GM12874 (cell line): ENCODE measurements around the gene USP38.

Experiments
- CTCF ChIP-seq: IDR thresholded peaks from 2 replicates; pipeline ENCODE4 v1.5.1; 2011; ENCODE audit warnings: low read depth, mild to moderate bottlenecking, control low read depth, low read length, moderate library complexity; ENCODE audit not compliant: insufficient read depth

The USP38 gene

DNA sequence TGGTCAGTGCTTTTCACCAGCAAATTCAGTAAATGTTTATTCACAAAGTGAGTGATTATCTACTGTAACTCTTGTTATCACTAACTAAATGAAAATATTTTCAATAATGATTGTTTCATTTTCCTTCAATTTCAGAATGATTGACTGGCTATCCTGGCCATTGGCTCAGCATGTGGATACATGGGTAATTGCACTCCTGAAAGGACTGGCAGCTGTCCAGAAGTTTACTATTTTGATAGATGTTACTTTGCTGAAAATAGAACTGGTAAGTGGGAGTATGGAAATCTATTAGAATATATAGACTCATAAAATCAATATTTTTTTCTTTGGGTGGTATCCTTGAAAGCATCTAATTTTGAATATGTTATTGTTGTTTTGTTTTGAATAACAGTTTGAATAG lies 10.9 kb downstream of the USP38 start:
- no peak for TF ChIP-seq CTCF

DNA sequence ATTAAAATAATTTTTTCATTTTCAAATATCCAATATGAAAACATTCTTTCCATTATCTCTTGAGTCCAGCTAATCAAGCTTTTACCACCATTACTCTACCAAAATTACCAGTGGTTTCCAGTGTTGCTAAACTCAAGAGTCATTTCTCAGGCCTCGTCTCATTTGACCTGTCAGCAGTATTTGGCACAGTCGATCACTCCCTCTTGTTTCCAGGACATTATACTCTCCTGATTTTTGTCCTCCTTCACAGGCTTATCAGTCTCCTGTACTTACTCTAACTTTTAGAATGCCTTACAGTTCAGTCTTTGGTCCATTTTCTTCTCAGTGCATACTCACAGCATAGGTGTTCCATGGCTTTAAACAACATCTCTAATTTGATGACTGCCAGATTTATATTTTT lies 11.6 kb downstream of the USP38 start:
- no peak for TF ChIP-seq CTCF

DNA sequence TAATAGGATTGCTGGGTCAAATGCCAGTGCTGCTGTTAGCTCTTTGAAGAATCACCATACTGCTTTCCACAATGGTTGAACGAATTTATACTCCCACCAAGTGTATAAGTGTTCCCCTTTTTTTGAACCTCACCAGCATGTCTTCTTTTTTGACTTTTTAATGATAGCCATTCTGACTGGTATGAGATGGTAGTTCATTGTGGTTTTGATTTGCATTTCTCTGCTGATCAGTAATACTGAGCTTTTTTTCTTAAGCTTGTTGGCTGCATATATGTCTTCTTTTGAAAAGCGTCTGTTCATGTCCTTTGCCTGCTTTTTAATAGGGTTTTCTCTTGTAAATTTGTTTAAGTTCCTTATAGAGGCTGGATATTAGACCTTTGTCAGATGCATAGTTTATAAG lies 14.8 kb downstream of the USP38 start:
- TF ChIP-seq CTCF = no peak

DNA sequence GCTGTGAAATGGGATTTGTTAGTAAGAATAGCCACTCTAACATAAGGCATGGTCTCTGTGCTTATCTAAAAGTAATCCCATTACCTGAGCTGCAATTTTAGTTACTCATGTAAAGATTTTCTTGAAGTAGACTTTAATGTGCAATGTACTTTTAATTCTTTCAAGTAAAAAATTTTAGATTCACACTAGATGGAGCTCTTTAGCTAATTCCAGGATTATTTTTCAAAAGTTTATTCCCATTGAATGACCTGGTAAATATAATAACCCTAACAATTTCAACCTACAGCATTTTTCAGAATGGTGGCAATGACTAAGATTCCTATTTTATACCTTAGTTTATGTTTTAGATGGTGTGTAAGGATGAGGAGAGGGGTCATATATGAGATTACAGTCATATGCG lies 18.1 kb downstream of the USP38 start:
- TF ChIP-seq CTCF = no peak

- TF ChIP-seq CTCF = no peak
These were observed 18.9 kb downstream of the USP38 start for GRCh38 chr4:143203577-143203976.

- no peak for TF ChIP-seq CTCF
These were observed 22.8 kb downstream of the USP38 start for GRCh38 chr4:143207555-143207954.

DNA sequence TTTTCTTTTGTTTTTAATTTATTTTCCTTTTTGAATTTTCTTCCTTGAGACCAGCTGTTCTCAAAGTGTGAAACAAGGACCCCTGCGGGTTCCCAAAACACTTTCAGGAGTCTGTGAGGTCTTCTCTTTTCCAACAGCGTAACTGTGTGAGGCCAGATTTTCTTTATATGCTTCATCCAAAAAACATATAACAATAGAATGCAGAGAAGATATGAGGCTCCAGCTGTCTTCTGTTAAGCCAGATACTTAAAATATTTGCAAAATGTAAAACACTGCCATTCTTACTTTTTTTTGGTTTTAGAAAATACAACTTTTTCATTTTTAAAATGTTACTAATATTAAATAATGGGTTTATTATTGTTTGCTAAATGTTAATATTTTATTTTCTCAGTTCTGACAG lies 27.8 kb downstream of the USP38 start:
- no peak for TF ChIP-seq CTCF

DNA sequence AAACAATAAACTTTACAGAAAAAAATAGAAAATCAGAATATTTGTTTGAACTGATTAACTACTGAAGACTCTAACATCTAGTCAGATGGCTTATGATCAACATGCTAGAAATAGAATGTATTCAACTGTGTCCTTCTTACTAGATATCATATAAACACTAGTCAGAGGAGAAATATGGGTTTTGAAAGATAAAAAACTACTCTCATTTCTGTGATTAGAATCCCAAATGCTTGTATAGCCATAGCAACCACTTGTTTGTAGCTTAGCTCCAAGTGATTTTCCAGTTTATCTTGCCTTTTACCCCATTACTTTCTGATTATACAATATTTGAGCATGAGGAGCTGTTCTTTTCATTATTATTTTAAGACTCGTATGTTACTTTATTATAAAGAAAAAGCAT lies 31.2 kb downstream of the USP38 start:
- no peak for TF ChIP-seq CTCF
